ENCODE measurements around the gene STAT3.
"Not testable (repeated sequence)": the region's sequence is repeated elsewhere in the genome, so short reads cannot be mapped to it uniquely, and the experiment has no call there.

The STAT3 gene

GRCh38 chr17:42403150-42403549, 14.9 kb upstream of the STAT3 start:
- DNase-seq (ENCODE audit: low read depth), result no peak
- no peak for TF ChIP-seq CTCF (IDR thresholded peaks at IDR 0.05; ENCODE audit: control insufficient read depth, extremely low read depth, insufficient read depth)
- H3K4me3 ChIP-seq (ENCODE audit: low read depth, low read length), result no peak overlapping the region

- no peak for TF ChIP-seq CTCF (IDR thresholded peaks at IDR 0.05; ENCODE audit: control insufficient read depth, extremely low read depth, insufficient read depth)
- no peak overlapping the region for H3K4me3 ChIP-seq (ENCODE audit: low read depth, low read length)
- no peak for DNase-seq (ENCODE audit: low read depth)
These were observed 13.9 kb upstream of the STAT3 start for GRCh38 chr17:42402117-42402516.

GRCh38 chr17:42400844-42401375, 12.7 kb upstream of the STAT3 start:
- DNase-seq (ENCODE audit: low read depth); H3K4me3 ChIP-seq (ENCODE audit: low read depth, low read length): not testable (repeated sequence)

- no peak overlapping the region for H3K4me3 ChIP-seq (ENCODE audit: low read depth, low read length)
- no peak for DNase-seq (ENCODE audit: low read depth)
- no peak for TF ChIP-seq CTCF (IDR thresholded peaks at IDR 0.05; ENCODE audit: control insufficient read depth, extremely low read depth, insufficient read depth)
These were observed 12.0 kb upstream of the STAT3 start for GRCh38 chr17:42399948-42400843.

GRCh38 chr17:42399121-42399520, 10.9 kb upstream of the STAT3 start:
- no peak for TF ChIP-seq CTCF (IDR thresholded peaks at IDR 0.05; ENCODE audit: control insufficient read depth, extremely low read depth, insufficient read depth)
- no peak for DNase-seq (ENCODE audit: low read depth)

GRCh38 chr17:42395601-42396000, 7.4 kb upstream of the STAT3 start:
- DNase-seq (ENCODE audit: low read depth); H3K4me3 ChIP-seq (ENCODE audit: low read depth, low read length): not testable (repeated sequence)

More at GRCh38 chr17:42399121-42399520, 10.9 kb upstream of the STAT3 start:
- H3K4me3 ChIP-seq (ENCODE audit: low read depth, low read length), result no peak overlapping the region

GRCh38 chr17:42394838-42395237, 6.6 kb upstream of the STAT3 start:
- H3K4me3 ChIP-seq (ENCODE audit: low read depth, low read length), result no peak overlapping the region
- no peak for TF ChIP-seq CTCF (IDR thresholded peaks at IDR 0.05; ENCODE audit: control insufficient read depth, extremely low read depth, insufficient read depth)
- DNase-seq (ENCODE audit: low read depth), result no peak
